GM18498 (cell line): ENCODE data around the gene GPR21.

Experiments
- ATAC-seq: cut with Tn5 transposase; IDR thresholded peaks from one replicate; pipeline ENCODE4 v1.9.1; 2021; ENCODE audit warnings: mild to moderate bottlenecking, moderate library complexity; ENCODE audit not compliant: unreplicated experiment

The GPR21 gene

GRCh38 chr9:123033352-123033751 lies at the start of gene GPR21:
TSS of gene GPR21 (plus strand) at chr9:123033667. CDS start at chr9:123034567, 900 bp downstream.
- no peak for ATAC-seq

GRCh38 chr9:122986010-122986409 lies 47.5 kb upstream of the GPR21 start:
- no peak for ATAC-seq

GRCh38 chr9:122988141-122988540 lies 45.3 kb upstream of the GPR21 start:
- no peak for ATAC-seq

GRCh38 chr9:122988920-122989621 lies 44.4 kb upstream of the GPR21 start:
- peak; percentile 77 for ATAC-seq

- peak; percentile 55 for ATAC-seq
These were observed 42.1 kb upstream of the GPR21 start for GRCh38 chr9:122991370-122991830.

- ATAC-seq, result no peak
These were observed 36.9 kb upstream of the GPR21 start for GRCh38 chr9:122996586-122996985.

- no peak for ATAC-seq
These were observed 35.0 kb upstream of the GPR21 start for GRCh38 chr9:122998448-122998847.

- ATAC-seq, result no peak
These were observed 32.9 kb upstream of the GPR21 start for GRCh38 chr9:123000371-123001068.

GRCh38 chr9:123002754-123003153 lies 30.7 kb upstream of the GPR21 start:
- ATAC-seq, result no peak

GRCh38 chr9:123003466-123003865 lies 30.0 kb upstream of the GPR21 start:
- no peak for ATAC-seq

- ATAC-seq, result no peak
These were observed 27.5 kb upstream of the GPR21 start for GRCh38 chr9:123005964-123006363.

- no peak for ATAC-seq
These were observed 26.2 kb upstream of the GPR21 start for GRCh38 chr9:123007269-123007668.

GRCh38 chr9:123008909-123009308 lies 24.6 kb upstream of the GPR21 start:
- no peak for ATAC-seq

- ATAC-seq, result no peak
These were observed 22.1 kb upstream of the GPR21 start for GRCh38 chr9:123011380-123011779.

GRCh38 chr9:123011878-123012528 lies 21.5 kb upstream of the GPR21 start:
- no peak for ATAC-seq

GRCh38 chr9:123016631-123017030 lies 16.8 kb upstream of the GPR21 start:
- ATAC-seq, result no peak

- no peak for ATAC-seq
These were observed 12.7 kb upstream of the GPR21 start for GRCh38 chr9:123020796-123021195.

- ATAC-seq, result no peak
These were observed 7.0 kb upstream of the GPR21 start for GRCh38 chr9:123026425-123026824.

GRCh38 chr9:123027517-123027916 lies 6.0 kb upstream of the GPR21 start:
- no peak for ATAC-seq

GRCh38 chr9:123028136-123028535 lies 5.3 kb upstream of the GPR21 start:
- ATAC-seq, result no peak

GRCh38 chr9:123028973-123029372 lies 4.5 kb upstream of the GPR21 start:
- no peak for ATAC-seq

- ATAC-seq, result no peak
These were observed 1.5 kb upstream of the GPR21 start for GRCh38 chr9:123031963-123032362.
